Ovary (tissue), 3 donors: ENCODE results near the gene FOXL3.

Experiments used
- CTCF ChIP-seq, 3 donors: fragments of 450-650 bp in 2 of 3; fragments of 200-600 bp in 1 of 3; IDR thresholded peaks; one replicate each; pipeline versions ENCODE4 v1.5.1 to v1.8.0; 2016 to 2022; ENCODE audit warnings: antibody characterized with exemption in 3 of 3, mild to moderate bottlenecking in 1 of 3
- EP300 ChIP-seq: sonication (generic); formaldehyde crosslinking; IDR thresholded peaks from one replicate; pipeline ENCODE4 v1.6.1; 2017; ENCODE audit warnings: antibody characterized with exemption
- POLR2A ChIP-seq: fragments of 450-650 bp; IDR thresholded peaks from one replicate; pipeline ENCODE4 v1.6.1; 2017; ENCODE audit warnings: antibody characterized with exemption, mild to moderate bottlenecking, moderate library complexity
- donor health status: DM: no; HTN: no; CAD: no.

- TF ChIP-seq CTCF (IDR thresholded peaks at IDR 0.05) (no peak), POLR2A (no peak), EP300 (no peak)
Observed at GRCh38 chr7:320297-320696, 30.3 kb downstream of the FOXL3 start.
